Ramos (cell line): ENCODE data around the gene NRXN3.

Experiments used
- in situ Hi-C: fragments of 300-500 bp; cut with MboI; formaldehyde crosslinking; loops from one replicate; pipeline ENCODE4 v1.14.3; 2022; ENCODE audit warnings: low sequenced_read_pairs; ENCODE audit not compliant: unreplicated experiment

The NRXN3 gene

DNA sequence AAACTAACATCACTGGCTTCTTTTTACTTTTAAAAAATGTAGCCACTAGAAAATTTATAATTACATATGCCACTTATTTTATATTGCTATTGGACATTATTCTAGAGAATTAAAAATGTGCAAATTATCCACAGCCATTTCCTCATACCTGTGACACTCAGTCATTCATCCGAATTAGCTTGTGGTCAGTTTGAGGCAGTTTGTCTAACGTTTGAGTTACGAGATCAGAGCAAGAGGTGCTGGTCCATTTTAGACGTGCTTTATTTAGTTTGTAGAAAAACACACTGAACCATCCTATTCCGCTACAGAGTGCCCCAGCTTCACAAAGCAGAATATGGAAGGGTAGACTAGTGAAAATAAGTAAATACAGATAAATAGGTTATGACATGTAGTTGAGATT, 513.0 kb downstream of the NRXN3 start:
- in situ Hi-C loops, result no loop called here

GRCh38 chr14:78683981-78684380, 513.8 kb downstream of the NRXN3 start:
- in situ Hi-C loops, result no loop called here

- in situ Hi-C loops, result no loop called here
Measured at GRCh38 chr14:78688503-78688902, 518.3 kb downstream of the NRXN3 start.

- in situ Hi-C loops, result no loop called here
Measured at GRCh38 chr14:78690836-78691235, 520.7 kb downstream of the NRXN3 start.

DNA sequence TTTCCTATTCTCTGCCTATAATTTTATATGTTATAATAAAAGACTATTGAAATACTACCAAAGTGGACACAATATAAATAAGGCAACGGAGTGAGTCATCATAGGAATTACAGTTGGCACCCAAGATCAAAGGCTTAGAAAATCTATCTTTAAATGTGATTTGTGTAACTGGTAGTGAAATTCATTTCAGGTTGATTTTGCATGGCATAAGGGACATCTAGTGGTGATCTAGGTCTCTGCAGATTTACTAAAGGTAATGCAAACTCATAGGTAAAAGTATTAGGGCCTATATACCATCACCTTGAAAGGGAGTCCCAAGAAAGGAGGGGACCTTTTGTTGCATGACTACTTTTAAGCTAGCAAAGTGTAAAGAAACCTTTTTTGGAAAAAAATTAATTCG, 527.2 kb downstream of the NRXN3 start:
- in situ Hi-C loops, result no loop called here

DNA sequence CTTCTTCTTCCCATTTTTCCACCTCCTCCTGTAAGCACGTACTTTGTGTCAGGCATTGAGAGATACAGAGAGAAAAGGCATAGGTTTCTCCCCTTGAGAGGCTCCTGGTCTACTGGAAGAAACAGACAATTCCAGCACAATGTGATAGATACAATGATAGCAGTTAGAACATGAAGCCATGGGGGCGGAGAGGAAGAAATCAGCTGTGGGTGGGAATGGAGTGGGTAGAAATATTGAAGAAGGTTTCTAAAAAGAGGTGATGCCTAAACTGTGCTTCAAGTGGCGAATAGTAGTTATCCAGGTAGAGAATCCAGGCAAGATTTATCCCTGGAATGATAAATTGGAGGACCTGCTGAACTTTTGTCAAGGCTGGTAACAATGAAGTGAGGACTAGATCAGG, 528.8 kb downstream of the NRXN3 start:
- in situ Hi-C loops, result no loop called here

- in situ Hi-C loops, result no loop called here
Measured at GRCh38 chr14:78700236-78700635, 530.1 kb downstream of the NRXN3 start.

GRCh38 chr14:78701246-78701645, 531.1 kb downstream of the NRXN3 start:
- in situ Hi-C loops, result no loop called here

DNA sequence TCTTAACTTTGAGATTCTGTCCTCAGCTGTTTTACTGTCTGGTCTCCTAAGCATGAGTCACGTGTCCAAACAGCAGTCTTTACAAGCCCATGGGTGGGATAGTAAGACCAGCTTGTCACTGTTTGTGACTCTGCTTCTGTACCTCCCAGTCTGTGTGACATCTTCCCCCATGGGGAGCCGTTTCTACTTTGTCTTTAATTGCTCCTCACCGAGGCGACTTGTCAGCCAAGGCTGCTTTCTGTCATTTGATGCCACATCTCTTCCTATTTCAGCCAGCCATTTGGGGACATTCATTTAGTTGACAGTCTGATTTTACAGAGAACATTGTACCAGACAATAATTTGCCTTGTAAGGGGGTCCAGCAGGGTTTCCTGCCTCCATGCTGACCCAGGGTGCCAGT, 534.8 kb downstream of the NRXN3 start:
- in situ Hi-C loops, result no loop called here

DNA sequence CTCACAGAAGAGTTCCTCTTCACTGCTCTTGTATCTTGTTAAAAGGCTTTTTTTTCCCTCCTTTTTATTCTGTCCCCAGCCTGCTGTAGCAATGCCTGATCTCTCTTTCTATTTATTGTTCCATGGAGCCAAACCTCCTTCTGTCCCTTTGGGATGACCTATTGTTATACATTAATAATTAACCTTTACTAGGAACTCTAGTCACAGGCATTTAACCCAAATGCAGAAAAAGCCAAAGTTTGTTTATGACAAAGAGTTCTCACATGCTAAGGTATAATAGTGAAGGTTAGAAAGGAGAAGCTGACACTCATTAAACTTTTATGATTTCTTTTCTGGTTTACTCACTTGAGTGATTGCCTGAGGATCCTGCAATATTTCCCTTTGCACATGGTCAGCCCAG, 535.8 kb downstream of the NRXN3 start:
- in situ Hi-C loops, result no loop called here

DNA sequence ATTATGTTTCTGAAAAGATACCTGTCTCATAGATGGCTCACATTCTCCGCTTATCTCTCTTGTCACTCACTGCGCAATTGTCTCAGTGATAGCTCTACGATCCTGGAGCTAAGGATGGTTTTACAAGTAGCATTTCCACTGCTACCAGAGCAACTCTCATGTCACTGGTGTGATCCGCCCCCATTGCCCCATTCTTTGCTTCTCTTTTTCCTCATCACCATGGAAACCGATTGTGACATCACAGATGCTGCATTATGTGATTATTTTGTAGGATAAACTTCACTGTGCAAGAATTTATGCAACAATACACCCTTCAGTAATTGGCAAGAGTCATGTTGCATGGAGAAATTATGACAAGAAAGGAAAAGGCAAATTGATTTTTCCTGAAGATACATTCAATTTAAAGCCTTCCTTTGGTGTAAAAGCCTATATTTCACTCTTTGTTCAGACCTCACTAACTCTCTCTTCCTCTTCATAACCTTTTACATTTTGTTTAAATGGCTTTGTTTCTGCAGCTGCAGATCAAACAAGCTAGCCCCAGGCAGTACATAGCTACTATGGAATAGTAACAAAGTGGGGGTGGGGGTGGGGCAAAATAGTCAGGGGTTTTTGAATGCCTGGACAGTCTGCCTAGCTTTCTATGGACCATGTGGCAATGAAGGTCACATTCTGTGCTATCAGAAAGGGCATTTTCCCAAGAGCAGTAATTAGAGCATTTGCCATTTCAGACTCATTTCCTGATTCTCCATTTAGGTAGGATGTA, 539.8 kb downstream of the NRXN3 start:
- in situ Hi-C loops, result no loop called here

GRCh38 chr14:78710963-78711362, 540.8 kb downstream of the NRXN3 start:
- in situ Hi-C loops, result no loop called here

DNA sequence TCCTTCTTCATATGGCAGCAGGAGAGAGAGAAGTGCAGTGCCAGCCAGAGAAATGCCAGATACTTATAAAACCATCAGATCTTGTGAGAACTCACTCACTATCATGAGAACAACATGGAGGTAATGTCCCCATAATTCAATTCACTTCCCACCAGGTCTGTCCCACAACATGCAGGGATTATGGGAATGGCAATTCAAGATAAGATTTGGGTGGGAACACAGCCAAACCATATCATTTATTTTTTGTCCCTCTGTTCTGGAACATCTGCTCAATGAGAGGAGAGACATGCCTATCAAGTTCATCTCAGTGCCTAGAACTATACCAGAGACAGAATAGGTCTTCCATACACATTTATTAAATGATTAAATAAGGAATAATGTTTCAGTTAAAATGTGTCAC, 543.5 kb downstream of the NRXN3 start:
- in situ Hi-C loops, result no loop called here

DNA sequence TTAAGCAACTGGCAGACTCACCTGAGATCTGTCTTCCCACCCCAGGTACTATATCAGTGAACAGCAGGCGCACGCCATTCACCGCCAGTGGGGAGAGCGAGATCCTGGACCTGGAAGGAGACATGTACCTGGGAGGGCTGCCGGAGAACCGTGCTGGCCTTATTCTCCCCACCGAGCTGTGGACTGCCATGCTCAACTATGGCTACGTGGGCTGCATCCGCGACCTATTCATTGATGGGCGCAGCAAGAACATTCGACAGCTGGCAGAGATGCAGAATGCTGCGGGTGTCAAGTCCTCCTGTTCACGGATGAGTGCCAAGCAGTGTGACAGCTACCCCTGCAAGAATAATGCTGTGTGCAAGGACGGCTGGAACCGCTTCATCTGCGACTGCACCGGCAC, 544.5 kb downstream of the NRXN3 start:
- in situ Hi-C loops, result no loop called here

DNA sequence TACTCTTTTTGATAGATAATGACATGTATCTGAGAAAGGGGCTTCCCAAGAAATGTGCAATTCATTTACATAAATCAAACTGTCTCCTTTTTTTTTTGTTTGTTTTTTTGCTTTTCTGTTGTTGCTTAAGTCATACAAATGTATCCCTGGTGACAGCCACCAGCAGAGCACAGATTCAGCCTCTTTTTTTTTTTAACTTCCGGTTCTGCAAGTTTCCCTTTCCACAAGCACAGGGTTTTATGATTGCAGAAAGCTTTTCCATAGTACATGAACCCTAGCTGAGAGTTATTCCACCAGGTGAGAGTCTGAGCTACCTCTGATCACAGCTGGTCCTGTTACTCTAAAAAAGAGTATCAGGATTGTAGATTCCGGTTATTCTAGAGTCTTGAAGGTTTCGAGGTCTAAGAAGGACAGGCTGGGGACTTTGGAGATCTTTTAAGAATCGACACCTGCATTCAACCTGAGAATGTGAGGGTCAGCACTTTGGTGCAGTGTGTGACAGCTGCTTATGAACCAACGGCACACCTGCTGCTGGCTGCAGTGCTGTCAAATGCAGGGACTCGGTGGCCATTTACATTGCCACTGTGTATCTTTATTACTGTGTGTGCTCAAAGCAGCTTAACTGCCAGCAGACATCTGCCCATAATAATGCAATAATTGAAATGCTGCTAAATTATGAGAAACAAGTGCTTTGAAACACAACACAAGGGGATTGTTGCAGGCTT, 551.7 kb downstream of the NRXN3 start:
- in situ Hi-C loops, result no loop called here

GRCh38 chr14:78725086-78725485, 554.9 kb downstream of the NRXN3 start:
- in situ Hi-C loops, result no loop called here

GRCh38 chr14:78737116-78737515, 566.9 kb downstream of the NRXN3 start:
- in situ Hi-C loops, result no loop called here

DNA sequence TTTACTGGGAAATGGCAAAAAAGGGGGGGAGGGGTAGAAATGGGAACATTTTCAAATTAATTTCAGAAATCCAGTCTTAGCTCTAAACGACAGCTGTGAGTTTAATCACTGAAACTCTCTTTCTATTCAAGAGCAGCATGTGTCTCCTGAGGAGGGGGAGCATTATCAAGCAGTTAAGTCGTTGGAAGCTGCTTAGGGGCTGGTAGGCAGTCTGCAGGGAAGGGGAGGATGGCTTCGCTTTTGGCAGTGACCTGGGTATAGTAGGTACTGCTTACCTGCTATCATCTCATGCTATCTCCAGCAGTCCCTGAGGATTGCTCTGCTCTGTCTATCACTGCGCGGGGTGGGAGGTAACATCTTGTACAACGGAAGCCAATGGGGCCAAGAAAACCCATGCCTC, 567.4 kb downstream of the NRXN3 start:
- in situ Hi-C loops, result no loop called here

GRCh38 chr14:78746086-78746595, 576.0 kb downstream of the NRXN3 start:
- in situ Hi-C loops, result no loop called here

DNA sequence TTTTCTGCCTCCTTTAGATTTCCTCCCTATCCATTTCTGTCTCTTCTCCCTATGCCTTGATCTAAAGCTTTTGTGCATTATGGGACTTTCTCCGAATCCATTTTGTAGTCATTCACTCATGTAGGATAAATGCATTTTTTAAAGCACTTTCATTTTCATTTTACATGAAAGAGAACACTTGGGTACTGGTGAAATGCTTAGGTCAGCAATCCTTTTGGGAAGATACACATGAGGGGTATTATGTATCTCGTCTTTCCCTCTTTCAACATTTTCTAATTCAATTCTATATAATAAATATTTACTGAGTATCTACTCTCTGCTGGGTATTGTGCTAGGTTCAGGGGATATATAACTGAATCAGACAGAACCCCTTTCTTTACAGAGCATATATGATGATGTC, 577.6 kb downstream of the NRXN3 start:
- in situ Hi-C loops, result no loop called here

- in situ Hi-C loops, result no loop called here
Measured at GRCh38 chr14:78752518-78753188, 582.5 kb downstream of the NRXN3 start.
